Nephron progenitor cell (in vitro differentiated cells): ENCODE results near the gene CNTNAP2.

Experiments used
- DNase-seq: peaks from one replicate; pipeline ENCODE4 v3.0.0; 2021
- H3K27ac Mint-ChIP-seq: 2 replicates; pipeline ENCODE4 v1.8.0; 2021; ENCODE audit warnings: mild to moderate bottlenecking, moderate library complexity, mixed read lengths
- H3K27me3 Mint-ChIP-seq: 2 replicates; pipeline ENCODE4 v1.8.0; 2021; ENCODE audit warnings: mild to moderate bottlenecking, low read depth, mixed read lengths; ENCODE audit not compliant: poor library complexity
- H3K36me3 Mint-ChIP-seq: 2 replicates; pipeline ENCODE4 v1.8.0; 2021; ENCODE audit warnings: low read depth, mixed read lengths
- H3K4me1 Mint-ChIP-seq: 2 replicates; pipeline ENCODE4 v1.8.0; 2021; ENCODE audit warnings: mixed read lengths
- H3K4me3 Mint-ChIP-seq: 2 replicates; pipeline ENCODE4 v1.8.0; 2021; ENCODE audit warnings: mild to moderate bottlenecking, moderate library complexity, mixed read lengths
- H3K9me3 Mint-ChIP-seq: 2 replicates; pipeline ENCODE4 v1.8.0; 2021; ENCODE audit warnings: mild to moderate bottlenecking, moderate library complexity, mixed read lengths
- TF ChIP-seq, protein P1 (sequence below): fragments of 200-600 bp; sonication (generic); IDR thresholded peaks from 2 replicates; pipeline ENCODE4 v1.5.0; 2021; ENCODE audit warnings: antibody characterized with exemption

The CNTNAP2 gene

DNA sequence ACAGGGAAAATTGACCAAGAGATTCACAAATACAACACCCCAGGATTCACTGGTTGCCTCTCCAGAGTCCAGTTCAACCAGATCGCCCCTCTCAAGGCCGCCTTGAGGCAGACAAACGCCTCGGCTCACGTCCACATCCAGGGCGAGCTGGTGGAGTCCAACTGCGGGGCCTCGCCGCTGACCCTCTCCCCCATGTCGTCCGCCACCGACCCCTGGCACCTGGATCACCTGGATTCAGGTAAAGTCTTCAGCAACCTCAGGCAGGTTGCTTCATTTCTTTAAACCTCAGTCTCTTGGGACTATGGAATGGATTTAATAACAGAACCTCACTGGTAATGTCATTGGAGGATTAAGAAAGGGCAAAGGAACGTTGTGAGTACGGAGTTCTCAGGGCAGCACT, 2267.1 kb downstream of the CNTNAP2 start:
- Mint-ChIP-seq H3K36me3 (peaks cover 29% of the 10 kb centered on the region), H3K27me3 (peaks cover 3% of the 10 kb centered on the region), H3K4me1 (no peaks in the 10 kb centered on the region), H3K27ac (no peak overlapping the region), H3K4me3 (no peak overlapping the region), H3K9me3 (peaks cover 18% of the 10 kb centered on the region)
- DNase-seq, result no peak
- TF ChIP-seq, protein P1, sequence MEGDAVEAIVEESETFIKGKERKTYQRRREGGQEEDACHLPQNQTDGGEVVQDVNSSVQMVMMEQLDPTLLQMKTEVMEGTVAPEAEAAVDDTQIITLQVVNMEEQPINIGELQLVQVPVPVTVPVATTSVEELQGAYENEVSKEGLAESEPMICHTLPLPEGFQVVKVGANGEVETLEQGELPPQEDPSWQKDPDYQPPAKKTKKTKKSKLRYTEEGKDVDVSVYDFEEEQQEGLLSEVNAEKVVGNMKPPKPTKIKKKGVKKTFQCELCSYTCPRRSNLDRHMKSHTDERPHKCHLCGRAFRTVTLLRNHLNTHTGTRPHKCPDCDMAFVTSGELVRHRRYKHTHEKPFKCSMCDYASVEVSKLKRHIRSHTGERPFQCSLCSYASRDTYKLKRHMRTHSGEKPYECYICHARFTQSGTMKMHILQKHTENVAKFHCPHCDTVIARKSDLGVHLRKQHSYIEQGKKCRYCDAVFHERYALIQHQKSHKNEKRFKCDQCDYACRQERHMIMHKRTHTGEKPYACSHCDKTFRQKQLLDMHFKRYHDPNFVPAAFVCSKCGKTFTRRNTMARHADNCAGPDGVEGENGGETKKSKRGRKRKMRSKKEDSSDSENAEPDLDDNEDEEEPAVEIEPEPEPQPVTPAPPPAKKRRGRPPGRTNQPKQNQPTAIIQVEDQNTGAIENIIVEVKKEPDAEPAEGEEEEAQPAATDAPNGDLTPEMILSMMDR, result no peak

DNA sequence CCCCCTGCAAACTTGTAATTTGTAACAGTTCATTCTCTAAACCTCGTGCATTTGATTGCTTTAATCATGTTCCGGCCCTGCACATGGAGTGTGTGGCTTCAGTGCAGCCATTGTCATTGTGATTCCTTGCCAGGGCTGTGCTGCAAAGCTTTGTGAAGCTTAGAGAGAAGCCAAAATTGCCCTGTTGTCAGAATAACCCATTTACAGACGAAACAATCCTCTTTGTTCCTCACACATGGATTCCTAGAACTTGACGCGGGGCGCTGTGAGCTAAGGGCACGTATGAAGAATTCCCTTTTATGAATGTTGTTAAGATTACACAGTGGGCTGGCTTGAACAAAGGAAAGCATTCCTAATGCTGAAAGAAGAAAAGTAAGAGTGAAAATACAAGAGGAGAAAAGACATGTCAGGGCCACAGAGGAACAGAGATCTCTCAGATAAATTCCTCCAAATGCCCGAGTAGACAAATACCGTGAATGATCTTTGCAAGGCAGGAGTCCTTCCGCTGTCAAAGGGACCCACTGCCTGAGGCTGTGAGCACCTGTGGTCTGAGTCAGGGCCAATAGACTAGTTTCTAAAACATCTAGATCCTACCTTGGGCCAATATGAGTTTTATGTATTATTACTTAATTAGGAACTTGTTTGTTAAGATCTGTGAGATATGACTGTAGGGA, 2268.5 kb downstream of the CNTNAP2 start:
- TF ChIP-seq, protein P1, result no peak
- Mint-ChIP-seq H3K4me3 (no peak overlapping the region), H3K36me3 (peaks cover 38% of the 10 kb centered on the region)

DNA sequence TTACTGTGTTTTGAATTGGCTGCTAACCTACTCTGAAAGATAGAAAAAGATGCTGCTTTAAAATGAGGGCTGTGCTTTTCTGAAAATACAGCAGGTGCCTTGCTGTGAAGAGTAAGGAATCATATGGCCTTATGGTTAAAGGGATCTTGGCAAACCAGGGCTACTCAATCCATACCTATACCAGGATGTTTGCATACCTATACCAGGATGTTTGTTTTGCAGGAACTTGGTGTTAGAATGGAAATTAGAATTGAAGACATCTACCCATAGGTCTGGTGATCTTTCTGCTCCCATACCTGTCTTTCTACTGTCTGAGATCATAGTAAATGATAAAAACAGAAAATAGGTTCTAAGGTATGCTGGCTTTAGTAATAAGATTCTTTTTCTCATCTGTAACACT, 2273.8 kb downstream of the CNTNAP2 start:
- TF ChIP-seq, protein P1, result no peak
- no peak overlapping the region for H3K27ac Mint-ChIP-seq
- H3K36me3 Mint-ChIP-seq, result peaks cover 26% of the 10 kb centered on the region
- peaks cover 23% of the 10 kb centered on the region for H3K9me3 Mint-ChIP-seq
- DNase-seq, result no peak
- H3K4me3 Mint-ChIP-seq, result no peak overlapping the region
- H3K27me3 Mint-ChIP-seq, result peaks cover 13% of the 10 kb centered on the region
- peaks cover 5% of the 10 kb centered on the region for H3K4me1 Mint-ChIP-seq

More for the DNA sequence above, 2268.5 kb downstream of the CNTNAP2 start:
- H3K27me3 Mint-ChIP-seq, result peaks cover 3% of the 10 kb centered on the region
- peaks cover 23% of the 10 kb centered on the region for H3K9me3 Mint-ChIP-seq
- no peak overlapping the region for H3K27ac Mint-ChIP-seq
- no peak for DNase-seq
- H3K4me1 Mint-ChIP-seq, result no peaks in the 10 kb centered on the region

DNA sequence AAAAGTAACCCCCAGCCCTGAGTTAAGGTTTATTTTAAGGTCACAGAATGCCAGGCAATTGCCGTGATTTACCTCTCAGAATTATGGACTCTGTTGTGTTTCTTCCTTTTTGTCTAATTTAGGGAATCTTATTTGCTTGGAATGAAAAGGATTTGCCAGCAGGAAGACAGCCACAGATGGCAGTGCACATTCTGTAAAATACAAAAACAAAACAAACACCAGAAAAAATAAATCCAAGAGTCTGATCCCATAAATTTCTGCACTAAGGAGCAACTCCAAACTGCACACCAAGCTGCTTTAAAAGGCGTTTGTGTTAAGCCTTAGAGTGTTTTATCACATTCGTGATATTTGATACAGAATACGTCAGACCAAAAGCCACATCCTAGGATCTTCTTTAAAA, 2275.0 kb downstream of the CNTNAP2 start:
- Mint-ChIP-seq H3K36me3 (peaks cover 26% of the 10 kb centered on the region), H3K9me3 (peaks cover 23% of the 10 kb centered on the region), H3K4me1 (peaks cover 17% of the 10 kb centered on the region), H3K4me3 (no peak overlapping the region), H3K27ac (peak overlapping the region; percentile 13), H3K27me3 (peaks cover 22% of the 10 kb centered on the region)
- DNase-seq, result no peak
- TF ChIP-seq, protein P1, result no peak

DNA sequence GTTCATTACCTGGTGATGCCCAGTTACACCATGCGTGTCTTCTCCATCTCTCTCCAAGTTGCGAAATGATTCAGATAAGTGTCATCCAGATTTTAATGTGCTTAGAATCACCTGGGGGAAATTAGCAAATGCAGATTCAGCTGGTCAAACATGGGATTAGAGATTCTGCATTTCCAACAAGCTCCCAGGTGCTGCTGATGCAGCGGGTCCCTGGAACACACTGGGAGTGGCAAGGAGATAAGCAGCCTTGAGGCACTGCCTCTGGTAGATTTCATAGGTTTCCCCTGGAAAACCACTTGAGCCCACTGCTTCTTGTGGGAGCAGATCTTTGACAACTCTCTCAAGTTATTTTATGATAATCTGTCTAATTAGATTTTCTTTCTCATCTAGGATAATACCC, 2278.0 kb downstream of the CNTNAP2 start:
- H3K27me3 Mint-ChIP-seq, result peaks cover 30% of the 10 kb centered on the region
- peaks cover 13% of the 10 kb centered on the region for H3K36me3 Mint-ChIP-seq
- H3K27ac Mint-ChIP-seq, result no peak overlapping the region
- TF ChIP-seq, protein P1, result no peak
- H3K4me3 Mint-ChIP-seq, result no peak overlapping the region
- H3K9me3 Mint-ChIP-seq, result peaks cover 8% of the 10 kb centered on the region
- peaks cover 17% of the 10 kb centered on the region for H3K4me1 Mint-ChIP-seq
- DNase-seq, result no peak

DNA sequence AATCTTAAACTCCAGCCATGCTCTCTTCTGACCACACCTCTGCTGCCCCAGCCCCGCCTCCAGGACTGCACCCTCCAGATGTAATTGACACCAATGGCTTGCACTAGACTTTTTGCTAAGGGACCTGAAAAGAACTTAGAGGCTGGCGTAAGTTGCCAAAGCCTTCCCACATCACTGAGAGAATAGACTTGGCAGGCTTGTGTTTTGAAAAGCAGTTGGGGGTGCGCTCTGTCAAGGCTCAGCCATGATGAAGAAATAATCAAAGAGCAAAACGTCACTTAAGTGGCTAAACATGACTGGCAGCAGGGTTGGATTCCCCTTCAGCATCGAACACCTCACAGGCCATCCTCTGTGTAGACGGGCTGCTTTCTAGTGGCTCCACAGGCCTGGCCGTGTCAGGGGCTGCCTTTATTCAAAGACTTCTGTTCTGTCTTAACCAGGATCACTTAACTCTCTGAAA, 2278.8 kb downstream of the CNTNAP2 start:
- TF ChIP-seq, protein P1, result no peak
- Mint-ChIP-seq H3K4me1 (peaks cover 17% of the 10 kb centered on the region), H3K9me3 (peaks cover 5% of the 10 kb centered on the region), H3K27me3 (peaks cover 30% of the 10 kb centered on the region), H3K36me3 (peaks cover 5% of the 10 kb centered on the region), H3K27ac (no peak overlapping the region), H3K4me3 (no peak overlapping the region)
- peak; percentile 31 for DNase-seq
